ENCODE measurements around the gene RAD51AP2.

GRCh38 chr2:17520761-17521160, 2.5 kb upstream of the RAD51AP2 start:
- no peak for TF ChIP-seq POLR2A (IDR thresholded peaks at IDR 0.05)
- no peak for TF ChIP-seq POLR2AphosphoS5 (IDR thresholded peaks at IDR 0.05)

Data from stomach (tissue), 4 donors.